NCI-H345 treated with DMSO at 0.1 percent for 48 hours (cell line): ENCODE data around the gene CASS4.
A peak's percentile ranks its signal among the peaks of the same experiment; 100 is the strongest.
"Not testable (repeated sequence)": the region's sequence is repeated elsewhere in the genome, so short reads cannot be mapped to it uniquely, and the experiment has no call there.

ENCODE experiments used
- DNase-seq: peaks from one replicate; lab custom pipeline; 2025; ENCODE audit not compliant: unreplicated experiment; lab: John Stamatoyannopoulos, UW

The CASS4 gene

GRCh38 chr20:56391596-56392131 lies 20.4 kb upstream of the CASS4 start:
- DNase-seq, result no peak

GRCh38 chr20:56392132-56392880 lies 19.8 kb upstream of the CASS4 start, which contains the start of the genes AURKA and CSTF1:
AURKA (minus strand) TSS chr20:56392215; CDS start chr20:56388197, 4,018 bp downstream.
CSTF1 (plus strand) TSS chr20:56392645; CDS start chr20:56395553, 2,908 bp downstream.
- peak; percentile 99 for DNase-seq

GRCh38 chr20:56392881-56393482 lies 19.1 kb upstream of the CASS4 start:
- DNase-seq, result no peak

- DNase-seq, result no peak
Measured at GRCh38 chr20:56393653-56394052, 18.4 kb upstream of the CASS4 start.

- no peak for DNase-seq
Measured at GRCh38 chr20:56395166-56395565, 16.9 kb upstream of the CASS4 start.

GRCh38 chr20:56400001-56400640 lies 11.9 kb upstream of the CASS4 start:
- DNase-seq, result peak; percentile 16

- DNase-seq, result no peak
Measured at GRCh38 chr20:56403465-56403864, 8.6 kb upstream of the CASS4 start.

DNA sequence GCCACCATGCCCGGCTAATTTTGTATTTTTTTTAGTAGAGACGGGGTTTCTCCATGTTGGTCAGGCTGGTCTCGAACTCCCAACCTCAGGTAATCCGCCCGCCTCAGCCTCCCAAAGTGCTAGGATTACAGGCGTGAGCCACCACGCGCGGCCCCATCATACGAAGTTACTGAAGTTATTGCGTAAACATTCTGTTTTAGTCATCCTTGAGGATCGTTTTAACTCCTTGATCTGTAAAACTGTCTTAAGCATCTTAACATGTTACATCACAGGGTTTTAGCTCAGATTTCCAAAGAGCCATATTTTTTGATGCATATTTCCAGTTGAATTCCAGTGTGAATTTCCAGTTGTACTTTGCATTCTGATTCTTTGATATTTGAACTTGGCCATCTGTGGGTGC lies 6.7 kb upstream of the CASS4 start:
- not testable (repeated sequence) for DNase-seq

GRCh38 chr20:56406910-56407309 lies 5.2 kb upstream of the CASS4 start:
- DNase-seq, result no peak

DNA sequence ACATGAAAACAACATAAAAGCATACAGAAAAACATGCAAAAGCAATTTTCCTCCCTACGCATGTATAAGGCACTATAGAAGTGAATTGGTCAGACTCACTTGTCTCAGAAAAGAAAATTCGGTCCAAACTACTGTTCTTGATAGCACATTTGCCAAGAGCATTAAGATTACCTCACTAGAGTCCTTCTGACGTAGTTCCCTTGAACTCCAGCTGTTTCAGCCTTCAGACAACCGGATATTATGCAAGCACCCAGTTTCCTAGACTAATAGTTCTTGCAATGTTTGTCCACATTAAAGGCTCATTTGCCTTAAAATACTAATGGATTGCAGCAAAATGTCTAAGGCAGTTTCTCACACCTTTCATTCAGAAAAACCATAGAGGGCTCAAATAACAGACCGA lies 2.5 kb upstream of the CASS4 start:
- no peak for DNase-seq

DNA sequence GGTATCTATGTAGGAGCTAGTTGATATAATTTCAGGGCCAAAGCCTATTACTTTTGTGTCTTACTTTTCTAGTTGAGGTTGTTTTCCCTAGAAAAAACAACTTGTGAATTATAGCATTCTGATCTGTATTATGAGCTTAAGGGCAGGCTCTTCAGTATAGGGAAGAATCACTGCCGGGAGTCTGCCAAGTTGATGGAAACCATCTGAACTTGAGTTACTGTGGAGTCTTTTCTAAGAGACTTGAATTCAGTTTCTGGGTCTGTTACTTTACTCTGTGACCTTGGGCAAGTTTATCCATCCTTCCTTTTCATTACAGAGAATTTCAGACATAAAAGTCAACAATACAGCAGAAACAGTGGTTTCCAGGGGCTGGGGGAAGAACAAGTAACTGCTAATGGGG lies 2.1 kb upstream of the CASS4 start:
- no peak for DNase-seq

- DNase-seq, result not testable (repeated sequence)
Measured at GRCh38 chr20:56411287-56411686, 773 bp upstream of the CASS4 start.

- no peak for DNase-seq
Measured at GRCh38 chr20:56412473-56412790, 372 bp downstream of the CASS4 start.

- DNase-seq, result no peak
Measured at GRCh38 chr20:56412949-56413348, 889 bp downstream of the CASS4 start.

DNA sequence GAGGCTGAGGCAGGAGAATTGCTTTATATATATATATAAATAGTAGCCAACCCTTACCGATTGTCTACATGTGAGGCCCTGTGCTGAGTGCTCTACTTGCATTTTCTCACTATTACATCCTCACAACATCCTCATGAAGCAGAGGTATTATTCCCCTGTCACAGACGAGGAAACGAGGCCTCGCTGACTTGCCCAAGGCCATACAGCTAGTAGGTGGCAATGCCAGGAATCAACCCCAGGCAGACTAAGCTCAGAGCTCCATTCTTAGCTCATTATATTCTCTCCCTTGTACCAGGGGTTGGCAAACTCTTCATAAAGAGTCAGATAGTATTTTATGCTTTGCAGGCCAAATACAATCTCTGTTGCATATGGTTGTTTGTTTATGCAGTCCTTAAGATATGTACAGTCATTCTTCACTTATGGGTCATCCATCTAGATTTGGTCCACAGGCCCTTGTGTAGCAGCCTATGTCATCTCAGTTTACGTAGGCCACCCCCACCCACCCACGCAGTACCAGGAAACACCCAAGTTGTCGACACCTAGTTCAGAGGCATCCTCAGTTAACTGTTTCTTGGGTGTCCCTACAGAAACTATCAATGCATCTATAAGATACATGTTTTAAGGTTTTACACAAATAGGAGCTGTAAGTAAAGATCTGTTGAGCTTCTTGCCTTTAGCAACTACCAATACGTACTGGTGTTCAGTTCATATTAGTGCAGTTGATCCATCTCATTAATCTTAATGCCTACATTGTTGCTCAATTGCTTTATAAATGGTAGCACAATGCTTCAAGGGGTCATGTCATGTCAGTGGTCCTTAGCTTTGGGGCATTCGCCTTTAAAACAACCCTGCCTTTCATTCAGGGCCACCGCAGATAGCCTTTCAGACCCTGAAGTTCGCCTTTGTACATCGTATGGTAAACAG lies 3.0 kb downstream of the CASS4 start:
- no peak for DNase-seq

GRCh38 chr20:56417402-56417801 lies 5.3 kb downstream of the CASS4 start:
- no peak for DNase-seq

GRCh38 chr20:56417911-56418310 lies 5.9 kb downstream of the CASS4 start:
- DNase-seq, result no peak

DNA sequence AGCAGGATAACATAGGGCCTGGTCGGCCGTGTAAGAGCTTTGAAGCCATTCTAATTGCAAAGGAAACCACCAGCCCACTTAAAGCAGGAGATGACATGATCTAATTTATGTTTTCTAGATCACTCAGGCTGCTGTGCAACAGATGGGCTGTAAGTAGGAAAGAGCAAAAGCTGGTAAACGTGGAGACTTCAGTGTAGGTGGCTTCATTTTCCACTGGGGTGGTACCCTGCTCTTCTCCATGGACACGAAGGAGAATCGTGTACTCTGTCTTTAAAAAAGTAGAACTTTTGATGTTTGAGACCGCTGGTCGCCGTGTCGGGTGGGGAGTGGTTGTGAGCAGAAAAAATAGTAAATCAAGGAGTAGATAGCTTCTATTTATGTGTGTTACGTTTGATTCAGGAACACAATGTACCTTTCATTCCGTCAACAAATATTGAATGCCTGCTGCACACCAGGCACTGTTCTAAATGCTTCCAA lies 6.4 kb downstream of the CASS4 start:
- DNase-seq, result no peak

- no peak for DNase-seq
Measured at GRCh38 chr20:56420028-56420427, 8.0 kb downstream of the CASS4 start.

- DNase-seq, result no peak
Measured at GRCh38 chr20:56420940-56421688, 9.1 kb downstream of the CASS4 start.
